Body of pancreas (tissue), 4 donors: ENCODE data around the gene C2CD4C.

Source experiments
- POLR2A ChIP-seq, 3 donors: fragments of 450-650 bp; IDR thresholded peaks; one replicate each; pipeline ENCODE4 v1.6.1; 2016; ENCODE audit warnings: antibody characterized with exemption in 3 of 3, mild to moderate bottlenecking in 2 of 3
- TF ChIP-seq, protein P1 (sequence below), 7 experiments: fragments of 450-650 bp in 4 of 7; fragments of 200-600 bp in 3 of 7; sonication (generic) in 3 of 7; IDR thresholded peaks; one replicate each; pipeline ENCODE4 v1.5.1; 2016 to 2019; ENCODE audit warnings: antibody characterized with exemption in 7 of 7

GRCh38 chr19:444677-445210 lies 35.8 kb upstream of the C2CD4C start:
- TF ChIP-seq, protein P1, sequence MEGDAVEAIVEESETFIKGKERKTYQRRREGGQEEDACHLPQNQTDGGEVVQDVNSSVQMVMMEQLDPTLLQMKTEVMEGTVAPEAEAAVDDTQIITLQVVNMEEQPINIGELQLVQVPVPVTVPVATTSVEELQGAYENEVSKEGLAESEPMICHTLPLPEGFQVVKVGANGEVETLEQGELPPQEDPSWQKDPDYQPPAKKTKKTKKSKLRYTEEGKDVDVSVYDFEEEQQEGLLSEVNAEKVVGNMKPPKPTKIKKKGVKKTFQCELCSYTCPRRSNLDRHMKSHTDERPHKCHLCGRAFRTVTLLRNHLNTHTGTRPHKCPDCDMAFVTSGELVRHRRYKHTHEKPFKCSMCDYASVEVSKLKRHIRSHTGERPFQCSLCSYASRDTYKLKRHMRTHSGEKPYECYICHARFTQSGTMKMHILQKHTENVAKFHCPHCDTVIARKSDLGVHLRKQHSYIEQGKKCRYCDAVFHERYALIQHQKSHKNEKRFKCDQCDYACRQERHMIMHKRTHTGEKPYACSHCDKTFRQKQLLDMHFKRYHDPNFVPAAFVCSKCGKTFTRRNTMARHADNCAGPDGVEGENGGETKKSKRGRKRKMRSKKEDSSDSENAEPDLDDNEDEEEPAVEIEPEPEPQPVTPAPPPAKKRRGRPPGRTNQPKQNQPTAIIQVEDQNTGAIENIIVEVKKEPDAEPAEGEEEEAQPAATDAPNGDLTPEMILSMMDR (IDR thresholded peaks at IDR 0.05): no peak
- TF ChIP-seq POLR2A (IDR thresholded peaks at IDR 0.05): no peak
